GM20000 (cell line): Measurements from ENCODE around the gene BAIAP2.

Experiments
- DNase-seq: peaks from one replicate; pipeline ENCODE4 v3.0.0; 2012; ENCODE audit warnings: low spot score
- CTCF ChIP-seq: IDR thresholded peaks from 2 replicates; pipeline ENCODE4 v1.5.1; 2012; ENCODE audit warnings: mild to moderate bottlenecking, control low read depth; ENCODE audit errors: extremely low read depth, missing control alignments

BAIAP2 gene, protein sequence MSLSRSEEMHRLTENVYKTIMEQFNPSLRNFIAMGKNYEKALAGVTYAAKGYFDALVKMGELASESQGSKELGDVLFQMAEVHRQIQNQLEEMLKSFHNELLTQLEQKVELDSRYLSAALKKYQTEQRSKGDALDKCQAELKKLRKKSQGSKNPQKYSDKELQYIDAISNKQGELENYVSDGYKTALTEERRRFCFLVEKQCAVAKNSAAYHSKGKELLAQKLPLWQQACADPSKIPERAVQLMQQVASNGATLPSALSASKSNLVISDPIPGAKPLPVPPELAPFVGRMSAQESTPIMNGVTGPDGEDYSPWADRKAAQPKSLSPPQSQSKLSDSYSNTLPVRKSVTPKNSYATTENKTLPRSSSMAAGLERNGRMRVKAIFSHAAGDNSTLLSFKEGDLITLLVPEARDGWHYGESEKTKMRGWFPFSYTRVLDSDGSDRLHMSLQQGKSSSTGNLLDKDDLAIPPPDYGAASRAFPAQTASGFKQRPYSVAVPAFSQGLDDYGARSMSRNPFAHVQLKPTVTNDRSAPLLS

GRCh38 chr17:81034779-81035520 lies at the start of gene BAIAP2:
Gene BAIAP2, plus strand, starts transcription at chr17:81035151. Its CDS starts 104 bp downstream, at chr17:81035255.
- no peak for TF ChIP-seq CTCF
- DNase-seq: peak; percentile 100

- no peak for DNase-seq
- no peak for TF ChIP-seq CTCF
These were observed 48.9 kb upstream of the BAIAP2 start for GRCh38 chr17:80986046-80986445.

- no peak for TF ChIP-seq CTCF
- DNase-seq: no peak
These were observed 48.0 kb upstream of the BAIAP2 start for GRCh38 chr17:80986816-80987475.

DNA sequence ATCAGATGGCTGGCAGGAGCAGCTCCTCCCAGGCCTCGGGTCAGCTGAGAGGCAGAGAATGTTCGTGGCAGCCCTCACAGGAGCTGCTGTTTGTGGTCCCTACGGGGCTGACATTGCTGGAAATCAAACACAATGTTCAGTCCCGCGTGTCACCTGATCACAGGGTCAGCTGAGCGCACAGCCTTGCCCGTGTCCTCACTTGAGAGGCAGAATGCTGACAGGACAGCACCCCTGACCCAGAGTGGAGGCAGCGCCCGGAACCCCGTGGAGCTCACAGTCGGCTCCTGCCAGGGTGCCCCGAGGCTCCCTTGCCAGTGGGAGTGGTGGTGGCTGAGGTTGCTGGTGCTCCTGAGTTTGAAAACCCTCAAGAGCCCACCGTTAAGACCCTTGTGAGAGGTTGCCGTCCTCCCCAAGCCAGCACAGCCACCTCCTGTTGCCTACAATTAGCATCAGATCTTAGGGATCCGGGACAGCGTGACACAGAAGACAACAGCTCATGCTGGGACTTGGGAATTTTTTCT lies 47.0 kb upstream of the BAIAP2 start:
- no peak for TF ChIP-seq CTCF
- no peak for DNase-seq

GRCh38 chr17:80989586-80989913 lies 45.4 kb upstream of the BAIAP2 start:
- no peak for TF ChIP-seq CTCF
- peak; percentile 15 for DNase-seq

GRCh38 chr17:80990921-80991644 lies 43.9 kb upstream of the BAIAP2 start:
- no peak for TF ChIP-seq CTCF
- DNase-seq: peak; percentile 30
